Breast epithelium (tissue), 3 donors: ENCODE results near the gene ZNF444.

Experiments used
- POLR2A ChIP-seq: fragments of 450-650 bp; IDR thresholded peaks from one replicate; pipeline ENCODE4 v1.6.1; 2016; ENCODE audit warnings: antibody characterized with exemption, mild to moderate bottlenecking, moderate library complexity
- POLR2AphosphoS5 ChIP-seq, 3 donors: sonication (generic); formaldehyde crosslinking; IDR thresholded peaks; one replicate each; pipeline ENCODE4 v1.6.1; 2017; ENCODE audit warnings: antibody characterized with exemption in 3 of 3
- TF ChIP-seq, protein P1 (sequence below), 3 donors: fragments of 450-650 bp; IDR thresholded peaks; one replicate each; pipeline ENCODE4 v1.5.1; 2016 to 2017; ENCODE audit warnings: antibody characterized with exemption in 3 of 3, mild to moderate bottlenecking in 3 of 3, moderate library complexity in 3 of 3

DNA sequence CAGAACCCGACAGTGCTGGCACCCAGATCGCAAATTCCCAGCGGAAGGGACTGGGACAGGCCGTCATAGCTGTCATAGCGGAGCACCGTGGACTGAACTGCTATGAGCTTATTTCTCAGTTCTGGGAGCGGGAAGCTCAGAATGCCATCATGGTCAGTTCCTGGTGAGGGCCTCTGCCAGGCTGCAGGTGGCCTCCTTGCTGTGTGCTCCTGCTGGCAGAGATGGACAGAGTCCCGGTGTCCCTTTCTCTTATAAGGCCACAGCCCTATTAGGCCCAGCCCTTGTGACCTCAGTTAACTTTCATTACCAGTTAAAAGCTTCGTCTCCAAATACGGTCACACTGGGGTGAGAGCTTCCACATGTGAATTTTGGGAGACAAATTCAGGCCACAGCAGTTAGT, 4.6 kb downstream of the ZNF444 start:
- no peak for TF ChIP-seq POLR2AphosphoS5 (IDR thresholded peaks at IDR 0.05)
- TF ChIP-seq, protein P1, sequence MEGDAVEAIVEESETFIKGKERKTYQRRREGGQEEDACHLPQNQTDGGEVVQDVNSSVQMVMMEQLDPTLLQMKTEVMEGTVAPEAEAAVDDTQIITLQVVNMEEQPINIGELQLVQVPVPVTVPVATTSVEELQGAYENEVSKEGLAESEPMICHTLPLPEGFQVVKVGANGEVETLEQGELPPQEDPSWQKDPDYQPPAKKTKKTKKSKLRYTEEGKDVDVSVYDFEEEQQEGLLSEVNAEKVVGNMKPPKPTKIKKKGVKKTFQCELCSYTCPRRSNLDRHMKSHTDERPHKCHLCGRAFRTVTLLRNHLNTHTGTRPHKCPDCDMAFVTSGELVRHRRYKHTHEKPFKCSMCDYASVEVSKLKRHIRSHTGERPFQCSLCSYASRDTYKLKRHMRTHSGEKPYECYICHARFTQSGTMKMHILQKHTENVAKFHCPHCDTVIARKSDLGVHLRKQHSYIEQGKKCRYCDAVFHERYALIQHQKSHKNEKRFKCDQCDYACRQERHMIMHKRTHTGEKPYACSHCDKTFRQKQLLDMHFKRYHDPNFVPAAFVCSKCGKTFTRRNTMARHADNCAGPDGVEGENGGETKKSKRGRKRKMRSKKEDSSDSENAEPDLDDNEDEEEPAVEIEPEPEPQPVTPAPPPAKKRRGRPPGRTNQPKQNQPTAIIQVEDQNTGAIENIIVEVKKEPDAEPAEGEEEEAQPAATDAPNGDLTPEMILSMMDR (IDR thresholded peaks at IDR 0.05): no peak
- no peak for TF ChIP-seq POLR2A
